ENCODE results near the gene ZNF277.

The ZNF277 gene

DNA sequence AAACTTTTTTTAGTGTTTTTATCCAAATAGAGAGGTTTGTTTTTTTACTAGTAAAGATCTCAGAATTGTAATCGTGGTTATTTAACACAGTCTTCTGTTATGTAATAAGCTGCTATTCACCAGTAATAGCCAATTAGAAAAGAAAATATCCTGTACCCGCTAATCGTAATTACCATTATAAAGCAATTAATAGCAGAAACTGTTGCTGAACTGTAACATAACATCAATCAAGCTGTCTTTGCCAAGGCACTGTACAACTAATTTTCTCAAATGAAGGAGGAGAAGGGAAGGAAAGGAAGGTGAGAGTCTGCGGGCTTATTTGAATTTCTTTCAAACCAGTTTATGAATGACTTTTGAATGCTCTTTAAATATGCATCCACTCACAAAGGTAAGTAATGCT is 9.3 kb downstream of the ZNF277 start:
- TF ChIP-seq POLR2A (IDR thresholded peaks at IDR 0.05; ENCODE audit: low read depth, low read length) (no peak), POU2F2 (IDR thresholded peaks at IDR 0.05; ENCODE audit: low read depth, low read length) (no peak)
- FAIRE-seq (no peak), DNase-seq (ENCODE audit: insufficient read length, low spot score) (no peak)

DNA sequence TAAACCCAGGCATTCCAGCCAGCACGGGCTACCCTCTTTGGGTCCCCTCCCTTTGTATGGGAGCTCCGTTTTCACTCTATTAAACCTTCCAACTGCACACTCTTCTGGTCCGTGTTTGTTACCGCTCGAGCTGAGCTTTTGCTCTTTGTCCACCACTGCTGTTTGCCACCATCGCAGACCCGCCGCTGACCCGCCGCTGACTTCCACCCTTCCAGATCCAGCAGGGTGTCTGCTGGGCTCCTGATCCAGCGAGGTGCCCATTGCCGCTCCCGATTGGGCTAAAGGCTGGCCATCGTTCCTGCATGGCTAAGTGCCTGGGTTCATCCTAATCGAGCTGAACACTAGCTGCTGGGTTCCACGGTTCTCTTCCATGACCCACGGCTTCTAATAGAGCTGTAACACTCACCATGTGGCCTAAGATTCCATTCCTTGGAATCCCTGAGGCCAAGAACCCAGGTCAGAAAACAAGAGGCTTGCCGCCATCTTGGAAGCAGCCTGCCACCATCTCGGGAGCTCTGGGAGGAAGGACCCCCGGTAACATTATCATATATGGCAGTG is 14.5 kb downstream of the ZNF277 start:
- no peak for DNase-seq (ENCODE audit: insufficient read length, low spot score)
- no peak for FAIRE-seq
- TF ChIP-seq POU2F2 (IDR thresholded peaks at IDR 0.05; ENCODE audit: low read depth, low read length), result no peak
- TF ChIP-seq SPI1 (IDR thresholded peaks at IDR 0.05; ENCODE audit: low read depth, low read length), result no peak
- no peak for TF ChIP-seq POLR2AphosphoS5 (IDR thresholded peaks at IDR 0.05; ENCODE audit: low read depth, low read length)
- TF ChIP-seq TAF1 (IDR thresholded peaks at IDR 0.05; ENCODE audit: low read depth, low read length), result no peak
- no peak for TF ChIP-seq POLR2A (IDR thresholded peaks at IDR 0.05; ENCODE audit: low read depth, low read length)
- TF ChIP-seq PAX5 (IDR thresholded peaks at IDR 0.05; ENCODE audit: insufficient read depth, low read length, severe bottlenecking), result no peak

DNA sequence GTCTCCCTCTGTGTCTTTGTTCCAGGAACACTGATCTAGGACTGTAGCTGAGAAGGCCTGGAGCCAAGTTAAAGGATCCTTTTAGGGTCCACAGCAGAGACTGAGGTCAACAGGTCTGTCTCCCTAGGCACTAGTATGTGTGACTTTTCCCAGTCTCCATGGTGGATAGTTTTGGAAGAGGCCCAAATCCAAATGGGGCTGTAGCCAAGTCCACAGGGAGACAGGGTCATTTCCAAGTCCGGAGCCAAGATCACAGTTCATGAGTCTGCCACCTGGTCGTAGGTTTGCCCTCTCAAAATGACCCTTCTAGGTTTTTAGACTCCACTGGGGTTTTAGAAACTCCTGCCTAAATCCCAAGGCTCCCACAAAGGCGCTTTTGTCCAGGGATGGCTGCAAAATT is 16.8 kb downstream of the ZNF277 start:
- FAIRE-seq, result no peak
- TF ChIP-seq POU2F2 (IDR thresholded peaks at IDR 0.05; ENCODE audit: low read depth, low read length) (no peak), TAF1 (IDR thresholded peaks at IDR 0.05; ENCODE audit: low read depth, low read length) (no peak), POLR2AphosphoS5 (IDR thresholded peaks at IDR 0.05; ENCODE audit: low read depth, low read length) (no peak), SPI1 (IDR thresholded peaks at IDR 0.05; ENCODE audit: low read depth, low read length) (no peak), POLR2A (IDR thresholded peaks at IDR 0.05; ENCODE audit: low read depth, low read length) (no peak), PAX5 (IDR thresholded peaks at IDR 0.05; ENCODE audit: insufficient read depth, low read length, severe bottlenecking) (no peak)
- DNase-seq (ENCODE audit: insufficient read length, low spot score), result no peak

DNA sequence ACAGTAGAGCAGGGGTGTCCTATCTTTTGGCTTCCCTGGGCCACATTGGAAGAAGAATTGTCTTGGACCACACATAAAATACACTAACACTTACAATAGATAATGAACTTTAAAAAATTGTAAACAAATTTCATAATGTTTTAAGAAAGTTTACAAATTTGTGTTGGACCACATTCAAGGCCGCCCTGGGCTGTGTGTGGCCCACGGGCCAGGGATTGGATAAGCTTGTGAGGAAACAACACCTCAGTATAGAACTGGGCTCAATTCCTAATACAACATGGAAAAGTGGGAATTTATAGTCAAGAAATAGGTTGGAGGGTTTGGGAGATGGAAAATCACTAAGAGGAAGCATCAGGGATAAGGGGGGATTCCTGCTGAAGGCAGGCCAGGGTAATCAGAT is 17.7 kb downstream of the ZNF277 start:
- DNase-seq (ENCODE audit: insufficient read length, low spot score) (no peak), FAIRE-seq (no peak)
- TF ChIP-seq PAX5 (IDR thresholded peaks at IDR 0.05; ENCODE audit: insufficient read depth, low read length, severe bottlenecking) (no peak), POLR2A (IDR thresholded peaks at IDR 0.05; ENCODE audit: low read depth, low read length) (no peak), POU2F2 (IDR thresholded peaks at IDR 0.05; ENCODE audit: low read depth, low read length) (no peak), POLR2AphosphoS5 (IDR thresholded peaks at IDR 0.05; ENCODE audit: low read depth, low read length) (no peak), SPI1 (IDR thresholded peaks at IDR 0.05; ENCODE audit: low read depth, low read length) (no peak), TAF1 (IDR thresholded peaks at IDR 0.05; ENCODE audit: low read depth, low read length) (no peak)

DNA sequence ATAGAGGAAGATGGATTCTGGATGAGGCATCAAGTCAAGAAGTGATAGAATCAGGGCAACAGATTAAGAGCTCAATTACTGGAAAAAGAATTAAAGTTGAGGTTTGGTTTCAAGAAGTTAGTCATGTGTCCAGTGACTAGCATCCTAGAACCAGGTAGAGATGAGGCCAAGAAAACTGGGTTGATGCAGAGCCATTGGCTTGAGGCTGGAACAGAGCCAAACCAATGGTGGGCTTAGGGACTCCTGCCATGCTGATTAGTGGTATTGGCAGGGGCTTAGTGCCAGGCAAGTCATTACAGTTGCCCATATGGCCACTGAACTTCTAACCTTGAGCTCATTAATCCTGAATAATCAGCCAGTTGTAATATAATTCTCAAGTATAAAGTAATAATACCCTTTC is 18.5 kb downstream of the ZNF277 start:
- DNase-seq (ENCODE audit: insufficient read length, low spot score), result no peak
- FAIRE-seq, result no peak
- TF ChIP-seq POLR2A (IDR thresholded peaks at IDR 0.05; ENCODE audit: low read depth, low read length), result no peak
- TF ChIP-seq POU2F2 (IDR thresholded peaks at IDR 0.05; ENCODE audit: low read depth, low read length), result no peak
- no peak for TF ChIP-seq PAX5 (IDR thresholded peaks at IDR 0.05; ENCODE audit: insufficient read depth, low read length, severe bottlenecking)
- TF ChIP-seq SPI1 (IDR thresholded peaks at IDR 0.05; ENCODE audit: low read depth, low read length), result no peak
- TF ChIP-seq POLR2AphosphoS5 (IDR thresholded peaks at IDR 0.05; ENCODE audit: low read depth, low read length), result no peak
- TF ChIP-seq TAF1 (IDR thresholded peaks at IDR 0.05; ENCODE audit: low read depth, low read length), result no peak

DNA sequence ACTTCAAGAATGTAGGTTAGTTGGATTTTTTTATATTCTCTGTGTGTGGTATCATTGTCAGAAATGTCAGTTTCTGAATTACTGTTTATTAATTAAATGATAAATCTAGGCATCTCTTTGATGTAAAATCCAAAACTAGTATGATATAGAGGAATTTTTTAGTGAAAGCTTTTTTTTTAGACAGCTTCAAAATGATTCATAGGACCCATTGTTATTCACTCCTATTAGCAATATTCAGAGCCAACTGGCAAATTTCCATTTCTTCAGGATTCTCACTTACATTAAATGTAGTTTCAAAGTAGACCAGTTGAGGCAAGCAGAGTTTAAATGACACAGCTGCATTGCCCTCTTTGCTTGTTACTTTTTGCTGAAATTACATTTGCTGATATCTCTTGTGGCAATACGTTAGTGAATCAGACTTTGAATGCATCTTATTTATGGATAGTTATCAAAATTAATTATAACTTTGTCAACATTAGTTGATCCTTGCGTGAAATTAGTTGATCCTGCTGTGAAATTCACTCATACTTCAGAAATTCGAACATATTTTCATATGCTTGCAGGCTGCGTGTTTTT is 20.3 kb downstream of the ZNF277 start:
- DNase-seq (ENCODE audit: insufficient read length, low spot score) (no peak), FAIRE-seq (no peak)
- no peak for TF ChIP-seq POU2F2 (IDR thresholded peaks at IDR 0.05; ENCODE audit: low read depth, low read length)
- no peak for TF ChIP-seq SPI1 (IDR thresholded peaks at IDR 0.05; ENCODE audit: low read depth, low read length)

DNA sequence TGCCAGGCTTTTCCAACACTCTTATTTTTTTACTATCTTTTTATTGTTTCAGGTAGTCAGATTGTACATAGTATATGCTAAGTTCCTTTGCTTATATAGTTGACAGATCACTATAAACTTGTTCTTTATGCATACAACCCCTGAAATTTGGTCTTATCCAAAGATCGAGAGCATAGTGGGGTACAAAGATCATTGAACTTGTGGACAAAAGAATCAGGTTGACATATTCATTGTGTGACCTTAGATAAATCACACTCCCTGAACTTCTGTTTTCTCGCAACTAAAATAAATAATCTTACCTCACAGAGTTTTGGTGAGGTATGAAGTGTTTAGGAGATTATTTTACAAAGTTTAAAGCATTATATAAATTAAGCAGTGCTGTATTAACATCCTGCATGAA is 22.1 kb downstream of the ZNF277 start:
- DNase-seq (ENCODE audit: insufficient read length, low spot score), result no peak
- TF ChIP-seq POLR2A (IDR thresholded peaks at IDR 0.05; ENCODE audit: low read depth, low read length), result no peak
- TF ChIP-seq SPI1 (IDR thresholded peaks at IDR 0.05; ENCODE audit: low read depth, low read length), result no peak
- no peak for TF ChIP-seq POLR2AphosphoS5 (IDR thresholded peaks at IDR 0.05; ENCODE audit: low read depth, low read length)
- no peak for TF ChIP-seq PAX5 (IDR thresholded peaks at IDR 0.05; ENCODE audit: insufficient read depth, low read length, severe bottlenecking)
- TF ChIP-seq POU2F2 (IDR thresholded peaks at IDR 0.05; ENCODE audit: low read depth, low read length), result no peak
- TF ChIP-seq TAF1 (IDR thresholded peaks at IDR 0.05; ENCODE audit: low read depth, low read length), result no peak
- no peak for FAIRE-seq

DNA sequence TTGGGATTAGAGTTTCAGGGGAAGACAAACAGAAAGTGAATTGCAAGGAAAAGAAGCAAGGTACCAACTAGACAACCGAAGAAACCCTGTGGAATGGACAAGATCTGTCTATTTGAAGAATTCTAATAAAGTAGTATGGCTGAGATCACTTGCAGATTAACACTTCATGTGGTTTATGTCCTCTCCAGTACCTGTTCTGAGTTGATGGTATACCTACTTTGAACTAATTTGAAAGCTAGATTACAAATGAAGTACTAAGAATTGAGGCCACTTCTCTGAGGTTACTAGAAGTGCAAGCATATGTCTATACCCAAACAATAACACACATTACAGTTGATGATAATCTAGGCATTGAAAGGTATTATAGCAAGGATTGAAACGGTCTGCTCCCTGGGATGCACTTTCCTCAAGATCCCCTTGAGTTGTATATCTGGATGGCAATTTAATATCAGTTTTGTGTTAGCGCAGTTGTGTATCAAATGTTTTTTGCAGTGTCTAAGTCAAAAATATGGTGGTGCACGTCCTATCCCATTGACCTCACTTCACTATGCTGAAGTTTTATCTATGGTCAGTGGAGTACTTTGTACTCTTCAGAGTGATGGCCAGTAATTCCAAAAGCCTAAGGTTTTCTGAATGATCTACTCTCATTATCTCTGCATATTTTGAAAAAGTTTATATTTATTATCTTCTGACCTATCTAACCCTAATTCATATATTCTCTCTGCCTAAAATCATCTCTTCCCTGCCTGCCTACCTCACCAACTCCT is 25.9 kb downstream of the ZNF277 start:
- DNase-seq (ENCODE audit: insufficient read length, low spot score), result no peak
- peak; percentile 20 for FAIRE-seq
- TF ChIP-seq POLR2AphosphoS5 (IDR thresholded peaks at IDR 0.05; ENCODE audit: low read depth, low read length), result no peak
- TF ChIP-seq POU2F2 (IDR thresholded peaks at IDR 0.05; ENCODE audit: low read depth, low read length), result no peak
- TF ChIP-seq SPI1 (IDR thresholded peaks at IDR 0.05; ENCODE audit: low read depth, low read length), result no peak
- TF ChIP-seq TAF1 (IDR thresholded peaks at IDR 0.05; ENCODE audit: low read depth, low read length), result no peak

DNA sequence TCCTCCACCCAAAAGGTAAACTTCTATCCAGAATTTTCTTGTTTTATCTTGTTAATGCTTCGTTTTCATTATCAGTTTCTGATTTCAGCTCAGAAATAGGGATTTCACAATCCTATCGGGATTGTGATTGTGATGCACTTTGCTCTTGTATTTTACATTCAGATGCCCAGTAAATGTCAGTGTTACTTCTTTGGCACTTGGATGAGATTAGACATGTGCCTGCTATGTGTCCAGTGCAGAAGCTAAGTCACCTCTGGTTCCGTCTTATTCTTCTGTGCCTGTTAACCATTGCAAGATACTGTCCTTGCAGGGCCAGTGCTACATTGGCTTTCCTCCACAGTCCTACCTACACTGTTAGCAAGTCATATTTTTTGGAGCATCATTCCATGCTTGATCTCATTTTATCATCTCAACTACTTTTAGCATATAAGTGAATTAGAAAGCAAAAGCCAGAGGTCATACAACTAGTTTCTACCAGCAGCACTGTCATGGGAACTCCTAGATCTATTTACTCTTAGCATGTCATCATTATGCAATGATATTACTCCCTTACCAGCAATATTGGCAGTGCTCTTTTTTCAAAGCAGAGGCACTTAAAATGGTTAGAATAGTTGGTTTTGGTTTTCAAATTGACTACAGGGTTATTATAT is 26.7 kb downstream of the ZNF277 start:
- DNase-seq (ENCODE audit: insufficient read length, low spot score), result no peak
- no peak for FAIRE-seq
- TF ChIP-seq POU2F2 (IDR thresholded peaks at IDR 0.05; ENCODE audit: low read depth, low read length) (no peak), PAX5 (IDR thresholded peaks at IDR 0.05; ENCODE audit: insufficient read depth, low read length, severe bottlenecking) (no peak), POLR2A (IDR thresholded peaks at IDR 0.05; ENCODE audit: low read depth, low read length) (no peak), SPI1 (IDR thresholded peaks at IDR 0.05; ENCODE audit: low read depth, low read length) (no peak), POLR2AphosphoS5 (IDR thresholded peaks at IDR 0.05; ENCODE audit: low read depth, low read length) (no peak), TAF1 (IDR thresholded peaks at IDR 0.05; ENCODE audit: low read depth, low read length) (no peak)
